PC-9 (cell line): ENCODE measurements around the gene PABPN1L. TPM values are rescaled to one million over a fixed set of nuclear protein-coding genes. Genes with fewer than 3 reads are reported as not detected.

Experiments
- BruUV-seq: library from RNA; stranded (reverse); fragments of 400-500 nt; replicated peaks from 2 replicates; lab custom pipeline; 2021; lab: Mats Ljungman, UMichigan
- CTCF ChIA-PET: fragments of 300-600 bp; sonication (Branson Sonifier 250); formaldehyde crosslinking; loops from one replicate; lab custom pipeline; 2022; ENCODE audit warnings: antibody characterized with exemption; lab: Charles Lee
- POLR2A ChIA-PET: fragments of 300-600 bp; sonication (Branson Sonifier 250); formaldehyde crosslinking; loops from one replicate; lab custom pipeline; 2022; ENCODE audit warnings: antibody characterized with exemption; ENCODE audit not compliant: unreplicated experiment; lab: Charles Lee
- DNase-seq, 2 experiments: peaks; one replicate each; pipeline versions ENCODE4 v3.0.0 to v3.0.0-alpha.2; 2015 to 2022; ENCODE audit warnings: mixed read lengths in 1 of 2
- H2AFZ ChIP-seq: fragments of 200-600 bp; sonication (generic); 2 replicates; pipeline ENCODE4 v1.8.1; 2017; ENCODE audit warnings: antibody characterized with exemption
- H3F3A ChIP-seq: fragments of 200-600 bp; sonication (generic); 2 replicates; pipeline ENCODE4 v1.8.1; 2017; ENCODE audit warnings: antibody characterized with exemption, mild to moderate bottlenecking, low read depth; ENCODE audit not compliant: insufficient read depth
- H3K27ac ChIP-seq: fragments of 200-600 bp; sonication (generic); 2 replicates; pipeline ENCODE4 v1.6.1; 2016; ENCODE audit warnings: mixed run types
- H3K27me3 ChIP-seq: fragments of 200-600 bp; sonication (generic); 2 replicates; pipeline ENCODE4 v1.6.1; 2016; ENCODE audit warnings: low read depth, mixed run types; ENCODE audit not compliant: insufficient read depth
- H3K36me3 ChIP-seq: fragments of 200-600 bp; sonication (generic); 2 replicates; pipeline ENCODE4 v1.6.1; 2016; ENCODE audit warnings: low read depth, mixed run types
- H3K4me1 ChIP-seq: fragments of 200-600 bp; sonication (generic); replicated peaks from 2 replicates; pipeline ENCODE4 v1.6.1; 2016; ENCODE audit warnings: mixed run types; ENCODE audit not compliant: insufficient read depth
- H3K4me2 ChIP-seq: fragments of 200-600 bp; sonication (generic); 2 replicates; pipeline ENCODE4 v1.6.1; 2017; ENCODE audit warnings: mixed run types
- H3K4me3 ChIP-seq: fragments of 200-600 bp; sonication (generic); 2 replicates; pipeline ENCODE4 v1.6.1; 2016; ENCODE audit warnings: mixed run types
- H3K79me2 ChIP-seq: fragments of 200-600 bp; sonication (generic); 2 replicates; pipeline ENCODE4 v1.6.1; 2017; ENCODE audit warnings: low read depth, mixed run types
- H3K9me2 ChIP-seq: fragments of 200-600 bp; sonication (generic); 2 replicates; pipeline ENCODE4 v1.8.1; 2017; ENCODE audit warnings: mild to moderate bottlenecking; ENCODE audit not compliant: insufficient read depth
- H3K9me3 ChIP-seq: fragments of 200-600 bp; sonication (generic); 2 replicates; pipeline ENCODE4 v1.8.1; 2016; ENCODE audit warnings: low read depth; ENCODE audit not compliant: insufficient read depth
- H4K20me1 ChIP-seq: fragments of 200-600 bp; sonication (generic); 2 replicates; pipeline ENCODE4 v1.8.1; 2017; ENCODE audit not compliant: insufficient read depth
- CTCF ChIP-seq: fragments of 200-600 bp; sonication (generic); conservative IDR thresholded peaks from 2 replicates; pipeline ENCODE4 v1.6.1; 2017; ENCODE audit warnings: mixed run types, antibody characterized with exemption, mild to moderate bottlenecking, moderate library complexity
- EZH2 ChIP-seq: fragments of 200-600 bp; sonication (generic); IDR thresholded peaks from 2 replicates; pipeline ENCODE4 v1.8.0; 2017; ENCODE audit warnings: antibody characterized with exemption, low read depth
- intact Hi-C: fragments of 100-400 bp; cut with micrococcal nuclease; formaldehyde crosslinking; loops from one replicate; pipeline ENCODE4 v1.10.0; 2022; ENCODE audit not compliant: unreplicated experiment
- total RNA-seq: library from RNA; stranded (reverse); gene quantifications from 2 replicates; pipeline ENCODE4 v1.2.3, GENCODE V29; 2021

Gene PABPN1L
- total RNA-seq, 1 experiment from 2014 or later = not detected

GRCh38 chr16:88818575-88818874, 47.9 kb downstream of the PABPN1L start:
- DNase-seq = no peak
- ChIA-PET POLR2A (interaction anchor here (0.6 kb wide), 1 partner anchor 349 kb away, joined by 3 read pairs; no protein-coding TSS in a partner anchor), CTCF (no interaction called here)
- Histone ChIP-seq H3K4me3 (no peak overlapping the region), H3K79me2 (no peaks in the 10 kb centered on the region), H3K27me3 (no peaks in the 10 kb centered on the region), H4K20me1 (no peaks in the 10 kb centered on the region), H3K4me1 (no peaks in the 10 kb centered on the region), H3K27ac (no peak overlapping the region), H3K36me3 (no peaks in the 10 kb centered on the region), H3F3A (peaks cover 9% of the 10 kb centered on the region; the same call in 1 of the 2 replicates), H3K9me2 (no peaks in the 10 kb centered on the region), H3K9me3 (no peaks in the 10 kb centered on the region), H2AFZ (no peak overlapping the region), H3K4me2 (no peak overlapping the region)
- intact Hi-C loops = no loop called here
- TF ChIP-seq EZH2 = no peak
- no peak for TF ChIP-seq CTCF
- no TSS peak for BruUV-seq

GRCh38 chr16:88817785-88818574, 48.5 kb downstream of the PABPN1L start:
- POLR2A ChIA-PET = interaction anchor here (0.6 kb wide), 1 partner anchor 349 kb away, joined by 3 read pairs; no protein-coding TSS in a partner anchor
- CTCF ChIA-PET = no interaction called here
- intact Hi-C loops = no loop called here
- no peaks in the 10 kb centered on the region for H3K9me3 ChIP-seq
- TF ChIP-seq EZH2 (no peak), CTCF (no peak)
- no peak overlapping the region for H3K4me2 ChIP-seq
- no peaks in the 10 kb centered on the region for H3K4me1 ChIP-seq
- no peaks in the 10 kb centered on the region for H3K36me3 ChIP-seq
- no peak for DNase-seq
- BruUV-seq = no TSS peak
- no peaks in the 10 kb centered on the region for H3K27me3 ChIP-seq
- H3K9me2 ChIP-seq = no peaks in the 10 kb centered on the region
- H3K79me2 ChIP-seq = no peaks in the 10 kb centered on the region
- peaks cover 14% of the 10 kb centered on the region; the same call in 1 of the 2 replicates for H3F3A ChIP-seq
- no peak overlapping the region for H2AFZ ChIP-seq
- no peak overlapping the region for H3K27ac ChIP-seq
- no peak overlapping the region for H3K4me3 ChIP-seq
- H4K20me1 ChIP-seq = no peaks in the 10 kb centered on the region

DNA sequence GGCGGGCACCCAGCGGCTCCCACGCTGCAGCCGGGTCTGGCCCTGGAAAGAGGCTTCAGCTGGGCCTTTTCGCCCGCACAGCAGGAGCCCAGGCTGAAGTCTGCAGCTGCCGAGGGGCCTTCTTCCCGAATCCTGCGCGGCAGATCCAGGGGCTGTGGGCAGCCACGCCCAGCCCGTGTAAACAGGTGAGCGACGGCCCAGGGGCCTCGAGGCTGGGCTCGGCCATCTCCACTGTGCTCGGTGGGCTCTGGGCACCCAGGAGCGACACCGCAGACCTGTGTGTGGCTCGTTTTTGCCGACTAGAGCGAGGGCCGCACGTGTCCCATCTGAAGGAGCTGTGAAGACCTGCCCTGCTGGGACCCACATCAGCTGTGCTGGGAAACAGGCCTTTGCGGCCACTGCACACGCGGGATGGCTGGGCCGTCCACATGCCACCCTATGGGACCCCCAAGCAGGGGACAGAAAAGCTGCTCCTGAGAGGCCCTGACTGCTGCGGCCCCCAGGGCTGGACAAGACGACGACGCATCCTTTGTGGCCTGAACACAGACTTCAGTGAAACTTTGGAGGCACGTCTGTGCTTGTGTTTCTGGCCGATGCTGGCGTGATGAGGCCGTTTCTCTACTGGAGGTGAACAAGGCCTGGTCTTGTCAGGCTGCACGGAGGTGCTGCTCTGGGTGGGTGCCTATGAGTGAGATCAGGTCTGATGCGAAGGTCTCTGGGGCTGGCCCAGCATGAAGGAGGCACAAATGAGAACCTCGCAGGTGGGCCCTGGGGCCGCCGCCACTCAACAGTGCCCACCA, 49.5 kb downstream of the PABPN1L start:
- DNase-seq = no peak
- intact Hi-C loops = loop anchor here (1.0 kb wide), 1 partner anchor 399 kb away; no protein-coding TSS in a partner anchor
- H3K27me3 ChIP-seq = no peaks in the 10 kb centered on the region
- no peak overlapping the region for H2AFZ ChIP-seq
- H3K4me2 ChIP-seq = no peak overlapping the region
- H3K79me2 ChIP-seq = no peaks in the 10 kb centered on the region
- H3K27ac ChIP-seq = no peak overlapping the region
- H3K9me2 ChIP-seq = no peaks in the 10 kb centered on the region
- no peaks in the 10 kb centered on the region for H3K9me3 ChIP-seq
- peaks cover 24% of the 10 kb centered on the region for H3F3A ChIP-seq
- no peak overlapping the region for H3K4me3 ChIP-seq
- no TSS peak for BruUV-seq
- CTCF ChIA-PET = no interaction called here
- no peak for TF ChIP-seq EZH2
- no peak for TF ChIP-seq CTCF
- POLR2A ChIA-PET = no interaction called here
- no peaks in the 10 kb centered on the region for H3K36me3 ChIP-seq
- H3K4me1 ChIP-seq = no peaks in the 10 kb centered on the region
- no peaks in the 10 kb centered on the region for H4K20me1 ChIP-seq
